ENCODE results near the gene BLOC1S5. TPM values are rescaled to one million over a fixed set of nuclear protein-coding genes. Genes with fewer than 3 reads are reported as not detected.

BLOC1S5 gene
- total RNA-seq, 1 experiment from 2014 or later: 16.1 TPM

- no peaks in the 10 kb centered on the region for H3K9me3 ChIP-seq (ENCODE audit: insufficient read depth, low read depth)
- ChIA-PET CTCF (interaction anchor here (0.5 kb wide), 1 partner anchor 752 kb away, joined by 8 read pairs; no protein-coding TSS in a partner anchor), POLR2A (ENCODE audit: unreplicated experiment) (interaction anchor here (0.6 kb wide), 1 partner anchor 108 kb away, joined by 3 read pairs; no protein-coding TSS in a partner anchor)
These were observed 46.0 kb upstream of the BLOC1S5 start for GRCh38 chr6:8110117-8110721.

GRCh38 chr6:8108759-8109539, 44.8 kb upstream of the BLOC1S5 start:
- Histone ChIP-seq H4K20me1 (ENCODE audit: insufficient read depth) (no peaks in the 10 kb centered on the region), H3K27ac (peak overlapping the region; percentile 67), H3K4me1 (replicated peaks; ENCODE audit: insufficient read depth) (peaks cover 21% of the 10 kb centered on the region), H3K4me3 (no peak overlapping the region), H3K79me2 (ENCODE audit: low read depth) (no peaks in the 10 kb centered on the region), H3K9me2 (ENCODE audit: insufficient read depth) (no peaks in the 10 kb centered on the region), H3F3A (ENCODE audit: insufficient read depth, low read depth) (peaks cover 18% of the 10 kb centered on the region), H3K36me3 (ENCODE audit: low read depth) (no peaks in the 10 kb centered on the region), H2AFZ (peak overlapping the region; percentile 56; the same call in 1 of the 2 replicates), H3K9me3 (ENCODE audit: insufficient read depth, low read depth) (no peaks in the 10 kb centered on the region), H3K4me2 (peak overlapping the region; percentile 29; the same call in 1 of the 2 replicates), H3K27me3 (ENCODE audit: insufficient read depth, low read depth) (no peaks in the 10 kb centered on the region)
- DNase-seq: no peak
- intact Hi-C loops (cut with micrococcal nuclease; ENCODE audit: unreplicated experiment): no loop called here
- TF ChIP-seq CTCF (conservative IDR thresholded peaks at IDR 0.05) (no peak), EZH2 (IDR thresholded peaks at IDR 0.05; ENCODE audit: low read depth) (no peak)
- no TSS peak for BruUV-seq (replicated peaks)
- ChIA-PET POLR2A (ENCODE audit: unreplicated experiment) (no interaction called here), CTCF (no interaction called here)

More at GRCh38 chr6:8110117-8110721, 46.0 kb upstream of the BLOC1S5 start:
- no peak overlapping the region for H3K27ac ChIP-seq
- H4K20me1 ChIP-seq (ENCODE audit: insufficient read depth): no peaks in the 10 kb centered on the region
- H3F3A ChIP-seq (ENCODE audit: insufficient read depth, low read depth): peaks cover 18% of the 10 kb centered on the region
- intact Hi-C loops (cut with micrococcal nuclease; ENCODE audit: unreplicated experiment): no loop called here
- no peak overlapping the region for H3K4me2 ChIP-seq
- no peaks in the 10 kb centered on the region for H3K36me3 ChIP-seq (ENCODE audit: low read depth)
- no peaks in the 10 kb centered on the region for H3K9me2 ChIP-seq (ENCODE audit: insufficient read depth)
- H3K79me2 ChIP-seq (ENCODE audit: low read depth): no peaks in the 10 kb centered on the region
- no peaks in the 10 kb centered on the region for H3K27me3 ChIP-seq (ENCODE audit: insufficient read depth, low read depth)
- no peak overlapping the region for H2AFZ ChIP-seq
- no peak for TF ChIP-seq EZH2 (IDR thresholded peaks at IDR 0.05; ENCODE audit: low read depth)
- no peak for TF ChIP-seq CTCF (conservative IDR thresholded peaks at IDR 0.05)
- no peak overlapping the region for H3K4me3 ChIP-seq
- DNase-seq: no peak
- H3K4me1 ChIP-seq (replicated peaks; ENCODE audit: insufficient read depth): peaks cover 21% of the 10 kb centered on the region
- no TSS peak for BruUV-seq (replicated peaks)

GRCh38 chr6:8108031-8108660, 44.0 kb upstream of the BLOC1S5 start:
- H3K27me3 ChIP-seq (ENCODE audit: insufficient read depth, low read depth): no peaks in the 10 kb centered on the region
- H3F3A ChIP-seq (ENCODE audit: insufficient read depth, low read depth): peaks cover 25% of the 10 kb centered on the region
- H2AFZ ChIP-seq: peak overlapping the region; percentile 56; the same call in 1 of the 2 replicates
- H3K9me2 ChIP-seq (ENCODE audit: insufficient read depth): no peaks in the 10 kb centered on the region
- H4K20me1 ChIP-seq (ENCODE audit: insufficient read depth): no peaks in the 10 kb centered on the region
- H3K9me3 ChIP-seq (ENCODE audit: insufficient read depth, low read depth): no peaks in the 10 kb centered on the region
- peaks cover 27% of the 10 kb centered on the region for H3K4me1 ChIP-seq (replicated peaks; ENCODE audit: insufficient read depth)
- no peaks in the 10 kb centered on the region for H3K36me3 ChIP-seq (ENCODE audit: low read depth)
- DNase-seq: peak; percentile 43 to 78
- no TSS peak for BruUV-seq (replicated peaks)
- peak overlapping the region; percentile 67 for H3K27ac ChIP-seq
- peak overlapping the region; percentile 29; the same call in 1 of the 2 replicates for H3K4me2 ChIP-seq
- H3K79me2 ChIP-seq (ENCODE audit: low read depth): no peaks in the 10 kb centered on the region
- H3K4me3 ChIP-seq: no peak overlapping the region
- TF ChIP-seq CTCF (conservative IDR thresholded peaks at IDR 0.05): no peak
- TF ChIP-seq EZH2 (IDR thresholded peaks at IDR 0.05; ENCODE audit: low read depth): no peak
- ChIA-PET CTCF (no interaction called here), POLR2A (ENCODE audit: unreplicated experiment) (no interaction called here)
- intact Hi-C loops (cut with micrococcal nuclease; ENCODE audit: unreplicated experiment): no loop called here

Measured in PC-9 (cell line).